Jurkat, Clone E6-1 (cell line): ENCODE measurements around the gene RTN4RL1. TPM values are rescaled to one million over a fixed set of nuclear protein-coding genes. Genes with fewer than 3 reads are reported as not detected.

Source experiments
- DNase-seq: peaks from one replicate; pipeline ENCODE4 v3.0.0-alpha.2; 2011; ENCODE audit warnings: low read depth, low spot score
- H3K4me3 ChIP-seq: 2 replicates; pipeline ENCODE4 v1.5.1; 2011; ENCODE audit warnings: mild to moderate bottlenecking, low read length, control low read depth, moderate library complexity
- polyA plus RNA-seq: library from polyadenylated mRNA; unstranded; fragments of >200 nt; gene quantifications from one replicate; pipeline ENCODE4 v1.2.1, GENCODE V29; 2012; ENCODE audit warnings: missing spikeins; ENCODE audit not compliant: insufficient read length, insufficient read depth

RTN4RL1 gene, protein sequence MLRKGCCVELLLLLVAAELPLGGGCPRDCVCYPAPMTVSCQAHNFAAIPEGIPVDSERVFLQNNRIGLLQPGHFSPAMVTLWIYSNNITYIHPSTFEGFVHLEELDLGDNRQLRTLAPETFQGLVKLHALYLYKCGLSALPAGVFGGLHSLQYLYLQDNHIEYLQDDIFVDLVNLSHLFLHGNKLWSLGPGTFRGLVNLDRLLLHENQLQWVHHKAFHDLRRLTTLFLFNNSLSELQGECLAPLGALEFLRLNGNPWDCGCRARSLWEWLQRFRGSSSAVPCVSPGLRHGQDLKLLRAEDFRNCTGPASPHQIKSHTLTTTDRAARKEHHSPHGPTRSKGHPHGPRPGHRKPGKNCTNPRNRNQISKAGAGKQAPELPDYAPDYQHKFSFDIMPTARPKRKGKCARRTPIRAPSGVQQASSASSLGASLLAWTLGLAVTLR
- 4.6 TPM for polyA plus RNA-seq

DNA sequence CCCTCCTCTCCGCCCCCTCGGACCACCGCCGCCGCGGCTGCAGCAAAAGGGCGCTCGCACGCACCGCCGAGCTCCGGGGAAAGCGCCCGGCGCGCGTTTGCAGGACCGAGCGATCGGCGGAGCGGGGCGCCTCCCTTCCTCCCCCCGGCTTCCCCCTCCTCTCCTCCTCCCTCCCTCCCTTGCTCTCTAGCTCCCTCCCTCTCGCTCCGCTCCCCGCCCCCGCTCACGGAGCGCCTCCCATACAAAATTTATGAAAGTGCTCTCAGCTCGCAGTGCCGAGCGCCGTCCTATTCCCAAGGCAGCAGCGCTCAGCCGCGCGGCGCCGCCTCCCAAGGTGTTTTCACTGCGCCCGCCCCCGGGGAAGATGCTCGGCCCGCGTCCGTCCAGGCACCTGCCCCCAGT lies at the start of gene RTN4RL1:
Gene RTN4RL1 (minus strand): TSS at position 115 of the 402 bp plus-strand sequence. CDS start 469 bp downstream, outside the sequence.
- peak within 1 kb of the TSS; percentile 50 for H3K4me3 ChIP-seq
- DNase-seq: peak; percentile 78

DNA sequence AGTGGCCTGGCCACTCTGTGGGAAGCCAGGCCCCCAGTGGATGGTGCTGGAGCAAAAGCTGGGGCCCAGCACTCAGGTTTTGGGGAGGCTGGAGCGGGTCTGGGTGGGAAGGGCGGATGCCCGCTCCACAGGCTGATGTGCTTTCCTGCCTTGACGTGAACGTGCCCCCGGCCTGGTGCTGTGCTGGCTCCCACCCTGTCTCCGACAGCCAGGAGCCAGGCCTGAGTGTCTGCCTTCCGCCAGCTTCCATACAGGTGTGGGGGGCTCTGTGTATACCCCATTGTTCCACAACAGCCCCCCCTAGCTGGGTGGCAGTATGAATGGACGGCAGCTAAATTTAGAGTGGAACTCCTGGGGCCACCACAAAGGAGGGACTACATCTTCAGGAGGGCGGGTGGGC lies 49.8 kb upstream of the RTN4RL1 start:
- H3K4me3 ChIP-seq: no peak overlapping the region
- no peak for DNase-seq

DNA sequence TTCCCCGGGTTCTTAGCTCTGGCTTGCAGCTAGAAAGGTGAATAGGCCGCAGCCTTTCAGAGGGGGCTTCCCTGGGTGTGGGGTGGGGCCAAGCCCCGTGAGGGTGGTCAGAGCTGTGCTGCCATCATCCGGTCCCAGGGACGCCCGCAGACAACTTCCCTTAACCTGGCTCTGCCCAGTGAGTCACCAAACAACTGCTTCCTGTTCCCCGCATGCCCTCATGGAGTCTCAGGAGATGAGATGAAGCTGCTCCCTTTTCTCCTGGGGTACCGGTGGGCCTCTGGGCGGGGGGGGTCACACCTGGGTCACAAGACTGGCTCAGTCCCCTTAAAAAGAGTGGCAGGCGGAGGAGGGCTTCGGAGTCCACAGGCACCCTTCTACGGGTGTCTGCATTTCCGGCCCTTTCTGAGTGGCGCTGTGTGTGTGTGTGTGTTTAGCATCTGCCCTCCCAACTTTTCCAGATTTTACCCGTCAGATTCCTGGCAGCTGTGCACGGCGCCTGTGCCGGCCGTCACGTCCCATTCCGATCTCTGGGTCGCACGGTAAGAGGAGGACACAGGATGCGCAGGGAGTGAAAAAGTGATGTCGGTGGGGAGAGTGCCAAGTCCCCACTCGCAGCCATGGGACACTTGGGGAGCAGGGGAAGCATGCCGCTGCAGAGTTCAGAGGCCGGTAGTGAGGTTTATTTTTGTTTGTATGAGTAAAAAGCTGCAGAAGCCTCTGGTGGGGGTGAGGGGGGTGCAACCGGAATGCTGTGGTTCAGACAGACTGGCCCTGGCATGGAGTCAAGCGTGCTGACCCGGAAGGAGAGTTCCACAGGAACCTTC lies 46.5 kb upstream of the RTN4RL1 start:
- no peak for DNase-seq
- H3K4me3 ChIP-seq: no peak overlapping the region

DNA sequence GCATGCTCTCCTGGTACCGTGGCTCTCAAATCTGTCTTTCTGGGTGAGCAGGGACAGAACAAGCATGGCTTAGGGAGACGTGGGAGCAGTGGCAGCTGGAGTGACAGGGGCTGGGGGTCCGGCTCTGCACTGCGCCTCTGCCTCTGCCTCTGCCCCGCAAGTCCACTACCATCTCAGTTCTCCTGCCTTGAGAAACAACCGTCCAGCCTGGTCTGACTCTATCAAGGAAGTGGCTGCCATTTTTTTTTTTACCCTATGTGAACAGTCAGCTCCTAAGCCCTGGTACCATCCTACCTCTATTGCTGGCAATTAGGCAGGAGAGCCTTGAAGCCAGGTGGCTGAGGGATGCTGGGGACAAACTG lies 45.9 kb upstream of the RTN4RL1 start:
- DNase-seq: no peak
- H3K4me3 ChIP-seq: no peak overlapping the region

DNA sequence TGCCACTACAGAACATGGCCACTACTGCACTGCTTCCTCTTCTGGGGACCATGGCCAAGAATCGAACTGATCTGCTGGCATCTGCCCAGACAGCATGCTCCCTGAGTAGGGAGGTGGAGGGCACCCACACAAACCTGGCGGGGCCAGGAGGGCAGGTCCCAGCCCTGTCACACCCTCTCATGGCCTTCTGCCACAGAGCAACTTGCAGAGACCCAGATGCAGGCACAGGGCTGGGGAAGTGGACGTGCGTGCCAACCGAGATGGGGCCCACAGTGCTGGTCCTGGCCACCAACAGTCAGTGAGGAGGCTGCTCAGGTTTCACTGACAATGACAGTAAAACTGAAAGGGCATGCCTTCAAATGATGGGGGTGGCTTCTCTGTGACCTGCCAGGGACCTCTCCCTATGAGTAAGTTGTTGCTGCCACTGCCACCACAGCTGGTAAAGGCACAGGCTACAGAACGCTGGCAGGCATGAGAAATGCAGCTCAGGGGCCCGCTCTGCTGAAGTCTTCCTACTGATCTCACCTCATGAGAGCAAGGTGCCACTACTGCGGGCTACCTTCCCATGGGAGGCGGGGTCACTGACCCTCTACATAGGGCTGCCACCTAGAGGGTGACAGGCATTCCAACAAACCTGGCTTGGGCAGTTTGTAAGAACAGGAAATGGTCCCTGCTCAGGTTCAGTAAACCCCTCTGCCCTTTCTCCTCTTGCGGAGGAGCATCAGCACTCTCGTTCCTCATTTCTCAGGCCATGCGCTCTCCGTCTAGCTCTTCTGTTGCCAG lies 45.3 kb upstream of the RTN4RL1 start:
- no peak for DNase-seq

DNA sequence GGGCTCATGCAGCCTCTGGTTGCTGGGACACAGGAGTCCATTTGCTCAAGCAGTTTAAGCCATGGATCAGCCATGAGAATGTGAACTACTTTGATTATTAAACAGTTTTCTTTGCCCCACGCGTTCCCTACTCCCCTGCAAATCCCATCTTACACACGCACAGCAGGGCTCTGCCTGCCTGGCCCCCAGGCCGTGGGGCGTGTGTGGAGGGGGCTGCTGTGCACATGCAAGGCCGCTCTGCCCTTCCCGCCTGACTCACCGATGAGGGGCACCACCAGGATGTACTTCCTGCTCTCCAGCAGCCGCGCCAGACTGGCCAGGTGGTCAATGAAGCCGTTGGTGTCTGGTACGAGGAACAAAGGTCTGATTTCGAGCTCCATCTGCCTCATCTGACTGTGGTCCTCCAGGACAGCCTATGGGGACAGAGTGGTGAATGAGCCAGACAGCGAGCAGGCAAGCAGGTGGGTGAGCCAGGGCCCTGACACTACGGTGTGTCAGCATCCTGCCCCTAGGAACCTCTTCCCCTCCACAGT lies 43.5 kb upstream of the RTN4RL1 start:
- DNase-seq: peak; percentile 74
- peak overlapping the region; percentile 47 for H3K4me3 ChIP-seq

More for the DNA sequence above, 45.3 kb upstream of the RTN4RL1 start:
- no peak overlapping the region for H3K4me3 ChIP-seq

DNA sequence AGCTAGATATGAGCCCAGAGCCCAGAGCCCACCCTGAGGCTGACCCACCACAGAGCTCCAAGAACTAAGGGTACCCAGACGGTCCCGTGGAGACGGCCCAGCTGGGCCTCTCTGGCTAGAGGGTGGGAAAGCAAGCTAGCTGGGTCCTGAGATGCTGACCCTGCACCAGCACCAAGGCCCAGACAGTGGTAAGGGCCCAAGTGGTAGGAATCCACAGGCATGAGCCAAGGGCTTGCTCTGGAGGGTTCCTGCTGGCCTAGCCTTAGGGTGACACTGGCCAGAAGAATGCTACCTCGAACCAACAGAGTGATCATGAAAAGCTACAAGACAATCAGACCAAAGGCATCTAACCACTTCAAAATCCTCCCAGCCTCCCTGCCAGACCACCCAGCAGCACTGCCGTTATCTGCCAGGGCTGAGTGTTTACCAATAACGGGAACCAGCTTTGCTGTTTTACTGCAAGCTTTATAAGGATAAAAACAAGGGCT lies 42.9 kb upstream of the RTN4RL1 start:
- H3K4me3 ChIP-seq: peak overlapping the region; percentile 47
- DNase-seq: peak; percentile 62

DNA sequence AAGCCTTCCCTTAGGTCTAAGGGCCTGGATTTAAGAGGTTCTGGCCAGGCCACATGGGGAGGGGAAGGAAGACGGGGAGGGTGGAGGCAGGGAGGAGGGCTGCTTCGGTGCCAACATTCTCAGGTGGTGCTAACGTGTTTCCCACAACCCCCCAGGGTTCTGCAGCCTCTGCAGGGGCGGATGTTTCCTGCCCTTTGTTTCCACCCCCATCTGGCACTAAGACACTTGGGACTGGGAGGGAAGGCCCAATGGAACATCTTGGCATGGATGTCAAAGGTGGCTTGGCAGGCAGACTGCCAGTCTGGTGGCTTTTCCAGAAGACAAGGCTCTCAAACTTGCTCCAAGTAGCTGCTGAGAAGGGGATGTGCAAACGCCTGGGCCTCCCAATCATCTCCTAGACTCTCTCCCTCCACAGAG lies 42.5 kb upstream of the RTN4RL1 start:
- H3K4me3 ChIP-seq: peak overlapping the region; percentile 47
- peak; percentile 91 for DNase-seq

DNA sequence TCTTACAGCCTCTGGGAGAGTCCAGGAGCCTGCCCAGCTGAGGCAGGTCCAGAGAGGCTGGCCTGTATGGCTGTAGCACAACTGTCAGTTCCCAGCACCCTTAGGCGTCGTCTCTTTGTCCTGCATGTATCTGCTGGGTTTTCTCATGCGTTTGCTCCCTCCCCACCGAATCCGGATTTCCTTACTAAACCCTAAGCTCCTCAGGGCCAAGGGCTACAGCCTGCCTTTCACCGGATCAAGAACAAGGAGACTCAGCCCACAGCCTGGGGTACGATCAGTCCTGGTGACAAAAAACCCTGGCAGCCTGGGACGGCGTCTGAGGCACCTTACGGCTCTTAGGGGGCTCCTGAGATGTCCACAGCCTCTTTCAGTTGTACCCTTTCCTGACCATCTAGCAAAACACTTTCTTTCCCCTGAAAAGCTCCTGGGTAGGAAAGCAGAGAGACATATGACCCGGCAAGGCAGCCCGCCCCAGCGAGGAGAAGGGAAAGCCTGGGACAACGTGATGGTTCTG lies 42.0 kb upstream of the RTN4RL1 start:
- peak overlapping the region; percentile 47 for H3K4me3 ChIP-seq
- DNase-seq: no peak

DNA sequence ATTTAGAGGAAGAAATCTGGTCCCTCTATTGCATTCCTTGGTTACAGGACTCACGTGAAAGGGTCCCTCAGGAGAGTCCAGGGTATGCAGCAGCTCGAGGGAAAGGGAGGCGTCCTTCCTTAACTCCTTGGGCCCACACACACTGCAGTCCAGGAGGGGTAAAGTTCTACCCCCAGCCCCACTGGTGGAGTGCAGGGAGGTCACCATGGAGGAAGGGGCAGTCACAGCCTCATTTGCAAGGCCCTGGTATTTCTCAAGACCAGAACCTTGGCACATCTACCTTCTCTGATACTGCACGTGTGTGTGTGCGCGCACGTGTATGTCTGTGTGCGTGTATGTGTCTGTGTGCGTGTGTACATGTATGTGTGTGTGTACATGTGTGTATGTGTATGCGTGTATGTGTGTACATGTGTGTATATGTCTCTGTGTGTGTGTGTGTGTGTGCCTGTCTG lies 40.8 kb upstream of the RTN4RL1 start:
- no peak for DNase-seq

DNA sequence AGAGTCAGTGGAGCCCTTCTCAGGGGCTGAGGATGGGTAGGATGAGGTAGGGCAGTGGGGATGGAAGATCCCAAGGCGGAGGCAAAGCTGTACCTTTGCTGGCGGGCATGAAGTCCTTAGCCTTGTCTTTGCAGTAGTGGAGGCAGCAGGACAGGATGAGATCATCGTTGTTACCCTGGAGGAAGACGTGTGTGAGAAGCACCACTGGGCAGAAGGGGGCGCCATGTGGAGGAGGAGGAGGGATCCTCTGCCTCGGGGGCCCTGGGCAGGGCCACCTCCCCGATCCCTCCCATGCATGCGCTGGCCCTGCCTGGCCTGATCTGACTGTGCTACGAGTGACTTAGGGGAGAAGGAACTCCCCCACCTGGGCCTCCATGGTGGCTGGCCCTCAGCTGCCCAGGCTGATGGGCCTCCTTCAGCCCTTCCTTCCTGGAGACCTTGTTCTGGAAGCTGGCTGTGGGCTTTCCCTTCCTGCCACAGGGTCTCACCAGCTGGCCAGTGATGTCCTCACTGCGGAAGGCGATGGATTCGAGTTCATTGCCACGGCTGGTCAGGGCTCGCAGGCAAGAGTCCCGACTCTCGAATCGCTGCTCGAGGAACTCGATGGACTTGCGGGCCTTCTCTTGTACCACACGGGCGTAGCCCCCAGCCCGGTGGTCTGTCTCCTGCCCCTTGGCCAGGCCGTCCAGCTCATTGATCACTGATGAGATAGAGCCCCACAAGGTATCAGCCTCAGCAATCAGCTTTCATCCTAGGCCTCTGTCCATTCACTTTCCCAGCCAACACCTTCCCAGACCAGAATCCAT lies 40.0 kb upstream of the RTN4RL1 start:
- no peak overlapping the region for H3K4me3 ChIP-seq
- DNase-seq: peak; percentile 63

More for the DNA sequence above, 40.8 kb upstream of the RTN4RL1 start:
- no peak overlapping the region for H3K4me3 ChIP-seq

DNA sequence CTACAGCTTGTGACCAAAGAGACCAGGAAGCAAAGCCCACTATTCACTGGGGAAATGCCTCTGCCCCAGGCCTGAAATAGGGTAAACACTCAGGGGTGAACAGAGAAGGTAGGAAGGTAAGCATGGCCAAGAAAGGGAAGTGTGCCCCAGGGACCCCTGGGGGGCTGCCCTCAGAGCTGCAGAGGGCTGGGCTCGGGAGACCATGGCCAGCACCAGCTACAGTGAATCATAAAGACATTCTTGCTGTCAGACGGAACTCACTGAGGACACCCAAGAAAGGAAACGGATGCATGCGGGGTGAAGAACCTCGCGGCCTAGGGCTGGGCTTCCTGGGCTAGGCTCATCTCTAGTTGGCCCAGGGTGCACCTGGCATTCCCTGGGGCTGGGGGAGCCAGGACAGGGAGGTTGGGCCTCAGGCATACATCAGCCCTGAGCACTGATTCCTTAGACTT lies 39.4 kb upstream of the RTN4RL1 start:
- no peak overlapping the region for H3K4me3 ChIP-seq

DNA sequence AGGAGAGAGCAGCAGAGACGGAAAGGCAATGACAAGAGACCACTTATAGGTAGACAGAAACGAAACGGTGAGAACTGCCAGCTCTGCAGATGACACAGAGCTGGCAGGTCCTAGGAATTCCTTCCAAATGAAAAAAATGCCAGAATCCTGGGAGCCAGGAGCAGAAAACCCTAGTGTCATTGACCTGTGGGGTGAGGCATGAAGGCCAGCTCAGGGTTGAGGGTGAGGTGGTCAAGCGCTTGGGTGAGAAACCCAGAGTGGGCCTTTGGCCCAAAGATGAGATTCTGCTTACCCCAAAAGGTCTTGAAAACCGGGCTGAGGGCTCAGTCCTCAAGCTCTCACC lies 39.0 kb upstream of the RTN4RL1 start:
- H3K4me3 ChIP-seq: no peak overlapping the region
- DNase-seq: no peak

More for the DNA sequence above, 39.4 kb upstream of the RTN4RL1 start:
- DNase-seq: no peak

DNA sequence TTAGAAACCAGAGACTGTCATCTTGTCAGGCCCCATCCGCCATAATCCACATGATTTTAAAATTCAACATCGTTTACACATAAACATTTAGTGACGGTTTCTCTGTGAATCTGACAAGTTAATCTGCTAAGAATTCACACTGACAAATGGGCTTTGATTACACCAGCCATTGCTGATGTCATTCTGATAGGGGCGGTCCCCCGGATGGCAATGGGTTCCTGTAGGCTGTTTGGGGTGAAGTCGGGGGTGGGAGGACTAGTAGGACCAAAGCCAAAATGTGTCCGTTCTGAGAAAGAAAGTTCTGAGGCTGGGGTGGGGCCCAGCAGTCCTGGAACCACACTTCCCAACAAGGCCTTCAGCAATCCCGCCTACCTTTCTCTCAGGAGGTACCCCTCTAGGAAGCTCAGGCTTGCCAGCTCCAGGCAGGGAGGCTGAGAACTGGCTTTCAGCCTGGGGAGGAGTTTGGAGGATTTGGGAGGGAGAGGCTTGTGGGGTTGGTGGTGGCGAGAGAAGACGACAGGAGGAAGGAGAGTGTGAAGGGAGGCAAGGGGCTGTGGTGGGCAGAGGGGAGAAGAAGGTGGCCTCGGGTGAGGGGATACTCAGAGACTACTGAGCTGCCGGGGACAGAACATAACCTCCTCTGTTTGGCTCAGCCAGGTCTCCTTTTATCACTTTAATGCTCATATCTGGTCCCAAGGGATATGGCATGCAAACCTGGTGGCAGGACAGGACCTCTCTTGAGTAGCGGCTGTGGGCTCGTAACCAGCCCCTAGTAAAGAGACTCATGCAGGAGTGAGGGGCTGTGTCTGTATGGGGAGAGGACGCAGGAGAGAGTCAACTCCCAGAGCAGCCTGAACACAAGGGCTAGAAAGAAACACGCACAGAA lies 38.4 kb upstream of the RTN4RL1 start:
- no peak overlapping the region for H3K4me3 ChIP-seq

DNA sequence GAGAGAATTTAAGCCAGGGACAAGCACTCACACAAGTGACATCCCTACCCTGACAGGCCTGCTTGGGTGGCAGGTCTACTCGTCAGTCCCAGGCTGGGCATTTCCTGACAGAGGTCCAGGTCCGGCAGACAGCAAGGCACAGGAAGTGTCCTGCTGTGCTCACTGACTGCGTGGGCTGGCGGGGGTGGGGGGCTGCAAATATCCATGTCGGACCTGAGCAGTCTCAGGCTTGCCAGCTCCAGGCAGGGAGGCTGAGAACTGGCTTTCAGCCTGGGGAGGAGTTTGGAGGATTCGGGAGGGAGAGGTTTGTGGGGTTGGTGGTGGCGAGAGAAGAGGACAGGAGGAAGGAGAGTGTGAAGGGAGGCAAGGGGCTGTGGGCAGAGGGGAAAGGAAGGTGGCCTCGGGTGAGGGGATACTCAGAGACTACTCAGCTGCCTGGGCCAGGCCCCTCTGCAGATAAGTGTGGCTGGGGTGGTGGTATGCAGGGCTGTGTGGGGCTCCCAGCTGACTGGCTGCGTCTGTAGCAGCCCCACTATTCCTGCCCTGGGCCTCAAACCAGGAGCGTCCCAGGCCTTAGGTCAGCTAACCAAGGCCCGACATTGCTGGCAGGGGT lies 37.5 kb upstream of the RTN4RL1 start:
- DNase-seq: no peak
- H3K4me3 ChIP-seq: no peak overlapping the region

More for the DNA sequence above, 38.4 kb upstream of the RTN4RL1 start:
- DNase-seq: no peak

DNA sequence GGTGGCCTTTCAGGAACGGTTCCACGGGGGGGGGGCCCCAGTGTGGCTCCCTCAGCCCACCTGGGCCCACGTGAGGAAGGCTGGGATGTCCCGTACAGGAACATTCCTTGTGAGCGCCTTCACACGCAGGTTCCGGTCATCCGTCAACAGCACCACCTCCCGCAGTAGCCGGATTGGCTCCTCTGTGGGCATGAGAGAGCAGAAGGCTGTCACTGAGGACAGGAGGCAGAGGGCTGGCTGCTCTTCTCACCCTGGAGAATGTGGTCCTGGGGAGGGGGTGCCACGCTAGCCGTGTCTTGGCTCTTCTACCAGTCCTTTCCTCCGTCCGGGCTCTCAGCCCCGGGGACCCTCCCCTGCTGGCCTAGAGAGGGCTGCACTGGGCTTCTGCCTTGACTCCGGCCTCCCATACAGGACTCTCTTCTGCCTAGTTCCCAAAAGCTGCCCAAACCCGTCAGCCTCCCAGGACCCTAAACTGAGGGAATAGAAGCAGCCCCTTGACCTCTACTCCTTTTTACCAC lies 36.4 kb upstream of the RTN4RL1 start:
- no peak overlapping the region for H3K4me3 ChIP-seq
- DNase-seq: no peak
